Measurements from ENCODE around the gene TXK.

The TXK gene

GRCh38 chr4:48162162-48162561 lies 28.1 kb upstream of the TXK start:
- H3K27me3 ChIP-seq, result no peaks in the 10 kb centered on the region
- TF ChIP-seq, protein P1, sequence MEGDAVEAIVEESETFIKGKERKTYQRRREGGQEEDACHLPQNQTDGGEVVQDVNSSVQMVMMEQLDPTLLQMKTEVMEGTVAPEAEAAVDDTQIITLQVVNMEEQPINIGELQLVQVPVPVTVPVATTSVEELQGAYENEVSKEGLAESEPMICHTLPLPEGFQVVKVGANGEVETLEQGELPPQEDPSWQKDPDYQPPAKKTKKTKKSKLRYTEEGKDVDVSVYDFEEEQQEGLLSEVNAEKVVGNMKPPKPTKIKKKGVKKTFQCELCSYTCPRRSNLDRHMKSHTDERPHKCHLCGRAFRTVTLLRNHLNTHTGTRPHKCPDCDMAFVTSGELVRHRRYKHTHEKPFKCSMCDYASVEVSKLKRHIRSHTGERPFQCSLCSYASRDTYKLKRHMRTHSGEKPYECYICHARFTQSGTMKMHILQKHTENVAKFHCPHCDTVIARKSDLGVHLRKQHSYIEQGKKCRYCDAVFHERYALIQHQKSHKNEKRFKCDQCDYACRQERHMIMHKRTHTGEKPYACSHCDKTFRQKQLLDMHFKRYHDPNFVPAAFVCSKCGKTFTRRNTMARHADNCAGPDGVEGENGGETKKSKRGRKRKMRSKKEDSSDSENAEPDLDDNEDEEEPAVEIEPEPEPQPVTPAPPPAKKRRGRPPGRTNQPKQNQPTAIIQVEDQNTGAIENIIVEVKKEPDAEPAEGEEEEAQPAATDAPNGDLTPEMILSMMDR (IDR thresholded peaks at IDR 0.05; ENCODE audit: low read depth, low read length), result no peak
- H3K4me1 ChIP-seq, result no peaks in the 10 kb centered on the region
- DNase-seq, result no peak
- H3K4me3 ChIP-seq (ENCODE audit: low read depth, low read length), result no peak overlapping the region
- H3K9me3 ChIP-seq, result no peaks in the 10 kb centered on the region
- no peaks in the 10 kb centered on the region for H3K36me3 ChIP-seq

DNA sequence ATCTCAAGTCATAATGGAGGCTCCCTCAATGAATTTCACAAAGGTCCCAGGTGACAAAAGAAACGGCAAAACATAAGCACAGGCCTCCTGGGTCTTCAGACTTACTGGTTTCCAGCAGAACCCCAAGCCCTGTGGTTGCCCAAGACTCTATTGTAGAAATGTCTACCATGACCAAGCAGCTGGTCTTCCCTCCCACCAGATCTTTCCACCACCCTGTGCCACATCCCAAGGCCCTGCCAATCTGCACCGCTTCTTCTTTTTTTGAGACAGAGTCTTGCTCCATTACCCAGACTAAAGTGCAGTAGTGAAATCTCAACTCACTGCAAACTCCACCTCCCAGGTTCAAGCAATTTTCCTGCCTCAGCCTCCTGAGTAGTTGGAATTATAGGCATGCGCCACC lies 23.2 kb upstream of the TXK start:
- Histone ChIP-seq H3K4me1 (no peaks in the 10 kb centered on the region), H3K36me3 (no peaks in the 10 kb centered on the region), H3K4me3 (ENCODE audit: low read depth, low read length) (no peak overlapping the region), H3K9me3 (0 out of 2 replicates have a peak, but pooled peaks cover 5% of the 10 kb centered on the region), H3K27me3 (no peaks in the 10 kb centered on the region)
- TF ChIP-seq, protein P1 (IDR thresholded peaks at IDR 0.05; ENCODE audit: low read depth, low read length), result no peak
- DNase-seq, result no peak

DNA sequence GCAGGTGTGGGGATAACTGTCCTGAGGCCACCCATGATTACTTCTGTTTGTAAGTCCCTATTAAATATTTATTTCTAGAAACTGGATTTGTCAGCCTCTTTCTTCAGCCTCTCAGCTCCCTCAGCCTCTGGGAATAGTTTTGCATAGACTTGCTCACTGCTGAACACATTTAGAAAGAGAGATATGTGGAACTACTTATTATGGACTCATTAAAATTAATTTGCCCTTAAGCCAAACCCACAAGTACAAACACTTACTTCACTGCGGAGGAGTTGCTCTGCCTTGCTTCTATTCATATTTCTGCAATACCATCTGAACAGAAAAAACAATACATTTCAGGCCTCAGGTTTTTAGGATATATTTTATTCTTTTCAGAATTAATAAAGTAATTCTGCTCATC lies 22.4 kb upstream of the TXK start:
- no peak for DNase-seq
- Histone ChIP-seq H3K27me3 (no peaks in the 10 kb centered on the region), H3K9me3 (0 out of 2 replicates have a peak, but pooled peaks cover 5% of the 10 kb centered on the region), H3K4me1 (no peaks in the 10 kb centered on the region), H3K4me3 (ENCODE audit: low read depth, low read length) (no peak overlapping the region), H3K36me3 (no peaks in the 10 kb centered on the region)
- TF ChIP-seq, protein P1 (IDR thresholded peaks at IDR 0.05; ENCODE audit: low read depth, low read length), result no peak

DNA sequence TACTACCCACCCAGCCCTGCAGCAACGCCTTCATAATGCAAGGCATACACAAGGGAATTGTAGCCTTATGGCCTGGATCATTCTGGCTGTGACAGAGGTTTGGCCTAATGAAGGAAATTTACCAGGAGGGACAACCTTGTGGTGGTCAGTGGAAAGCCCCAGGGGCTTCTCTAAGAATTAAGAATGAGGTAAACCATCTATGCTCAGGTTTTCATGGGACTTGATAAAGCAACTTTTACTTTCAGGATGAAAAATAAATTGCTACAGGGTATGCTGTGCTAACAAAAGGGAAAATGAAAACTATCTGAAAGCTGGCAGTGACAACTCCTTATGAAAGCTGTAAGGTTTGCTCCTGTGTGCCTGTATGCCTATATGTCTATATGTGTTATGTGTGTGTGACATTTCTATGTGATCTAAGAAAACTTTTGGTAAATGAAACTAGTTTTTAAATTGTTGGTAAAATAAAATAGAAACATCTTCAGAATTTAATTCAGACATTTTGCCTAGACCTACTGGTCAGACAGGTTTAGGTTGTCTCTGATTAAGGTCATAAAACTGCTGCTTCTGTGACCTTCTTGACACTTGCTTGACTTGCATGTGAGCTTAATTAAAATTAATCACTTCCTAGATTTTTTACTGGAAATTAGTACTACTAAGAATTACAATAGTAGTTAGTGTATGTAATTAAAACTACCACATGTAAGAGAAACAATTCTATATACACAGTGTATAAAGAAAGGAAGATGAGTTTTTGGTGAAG lies 19.9 kb upstream of the TXK start:
- Histone ChIP-seq H3K9me3 (0 out of 2 replicates have a peak, but pooled peaks cover 5% of the 10 kb centered on the region), H3K36me3 (no peaks in the 10 kb centered on the region), H3K27me3 (peaks cover 8% of the 10 kb centered on the region; the same call in 1 of the 2 replicates), H3K4me3 (ENCODE audit: low read depth, low read length) (no peak overlapping the region), H3K4me1 (no peaks in the 10 kb centered on the region)
- TF ChIP-seq, protein P1 (IDR thresholded peaks at IDR 0.05; ENCODE audit: low read depth, low read length), result no peak
- DNase-seq, result no peak

GRCh38 chr4:48152259-48152658 lies 18.2 kb upstream of the TXK start:
- TF ChIP-seq, protein P1 (IDR thresholded peaks at IDR 0.05; ENCODE audit: low read depth, low read length), result no peak
- Histone ChIP-seq H3K9me3 (0 out of 2 replicates have a peak, but pooled peaks cover 5% of the 10 kb centered on the region), H3K36me3 (no peaks in the 10 kb centered on the region), H3K4me1 (no peaks in the 10 kb centered on the region), H3K27me3 (peaks cover 9% of the 10 kb centered on the region), H3K4me3 (ENCODE audit: low read depth, low read length) (no peak overlapping the region)
- no peak for DNase-seq

GRCh38 chr4:48149827-48150370 lies 15.8 kb upstream of the TXK start:
- no peak for DNase-seq
- Histone ChIP-seq H3K4me1 (no peaks in the 10 kb centered on the region), H3K36me3 (no peaks in the 10 kb centered on the region), H3K27me3 (peaks cover 27% of the 10 kb centered on the region), H3K4me3 (ENCODE audit: low read depth, low read length) (no peak overlapping the region), H3K9me3 (0 out of 2 replicates have a peak, but pooled peaks cover 5% of the 10 kb centered on the region)
- TF ChIP-seq, protein P1 (IDR thresholded peaks at IDR 0.05; ENCODE audit: low read depth, low read length), result no peak
